ENCODE results near the gene SYS1.

The SYS1 gene

DNA sequence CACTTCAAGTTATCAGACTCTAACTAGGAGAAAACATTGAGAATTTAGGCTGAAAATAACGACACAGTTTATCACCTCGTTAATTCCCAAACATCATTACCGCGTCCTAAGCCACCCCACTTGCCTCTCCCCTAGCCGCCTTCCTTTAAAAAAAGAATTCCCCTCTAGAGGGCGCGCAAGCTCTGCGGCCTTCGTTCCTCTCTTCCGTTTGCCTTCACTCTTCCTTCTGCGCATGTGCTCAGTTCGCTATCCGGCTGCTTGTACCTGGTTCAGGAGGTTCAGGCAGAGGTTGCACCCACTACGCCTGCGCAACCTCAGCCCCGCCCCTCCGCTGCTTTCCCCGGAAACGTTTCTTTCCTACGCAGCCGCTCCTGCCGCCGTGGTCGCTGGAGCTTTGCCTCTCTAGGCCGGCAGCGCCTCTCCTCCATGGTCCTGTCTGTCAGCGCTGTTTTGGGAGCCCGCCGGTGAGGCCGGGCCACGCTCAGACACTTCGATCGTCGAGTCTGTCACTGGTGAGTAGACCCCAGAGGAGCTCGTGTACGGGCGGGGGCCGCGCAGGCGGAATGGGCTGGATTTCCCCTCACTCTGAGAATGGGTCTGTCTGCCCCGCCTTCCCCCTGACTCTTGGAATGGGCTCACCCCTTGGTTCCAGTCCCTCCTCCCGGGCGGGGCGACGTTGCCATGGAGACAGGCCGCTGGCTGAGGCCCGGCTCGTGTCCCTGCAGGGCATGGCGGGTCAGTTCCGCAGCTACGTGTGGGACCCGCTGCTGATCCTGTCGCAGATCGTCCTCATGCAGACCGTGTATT lies at the start of gene SYS1:
Gene SYS1, plus strand, starts transcription at position 353 of the 807 bp plus-strand sequence. Its CDS starts 376 bp downstream, at position 729.
- peak; percentile 97 for DNase-seq (ENCODE audit: low read depth)

DNA sequence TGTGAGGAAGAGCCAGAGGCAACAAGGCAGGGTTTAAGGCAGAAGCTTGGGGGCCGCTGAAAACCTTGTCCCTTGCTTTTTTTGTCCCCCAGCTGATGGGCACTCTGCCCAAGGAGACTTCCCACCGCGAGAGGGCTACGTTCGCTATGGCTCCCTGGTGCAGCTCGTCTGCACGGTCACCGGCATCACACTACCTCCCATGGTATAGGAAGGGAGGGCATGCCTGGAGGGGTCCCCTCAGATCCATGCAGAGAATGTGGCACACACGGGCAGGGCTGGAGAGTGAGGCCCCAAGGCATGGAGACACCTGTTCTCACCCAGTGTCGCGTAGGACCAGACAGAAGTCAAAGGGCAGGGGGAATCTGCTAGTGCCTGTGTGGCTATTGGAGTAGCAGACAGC lies 49.0 kb upstream of the SYS1 start:
- DNase-seq (ENCODE audit: low read depth), result no peak

DNA sequence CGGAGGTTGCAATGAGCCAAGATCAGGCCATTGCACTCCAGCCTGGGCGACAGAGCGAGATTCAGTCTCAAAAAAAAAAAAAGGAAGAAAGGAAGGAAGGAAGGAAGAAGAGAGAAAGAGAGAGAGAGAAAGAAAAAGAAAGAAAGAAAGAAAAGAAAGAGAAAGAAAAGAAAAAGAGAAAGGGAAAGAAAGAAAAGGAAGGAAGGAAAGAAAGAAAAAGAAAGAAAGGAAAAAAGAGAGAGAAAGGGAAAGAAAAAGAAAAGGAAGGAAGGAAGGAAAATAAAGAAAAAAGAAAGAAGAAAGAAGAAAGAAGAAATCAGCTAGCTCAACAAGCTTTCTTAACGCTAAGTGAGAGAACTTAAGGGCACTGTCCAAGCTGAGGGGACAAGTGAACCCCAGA lies 47.3 kb upstream of the SYS1 start:
- DNase-seq (ENCODE audit: low read depth), result no peak

DNA sequence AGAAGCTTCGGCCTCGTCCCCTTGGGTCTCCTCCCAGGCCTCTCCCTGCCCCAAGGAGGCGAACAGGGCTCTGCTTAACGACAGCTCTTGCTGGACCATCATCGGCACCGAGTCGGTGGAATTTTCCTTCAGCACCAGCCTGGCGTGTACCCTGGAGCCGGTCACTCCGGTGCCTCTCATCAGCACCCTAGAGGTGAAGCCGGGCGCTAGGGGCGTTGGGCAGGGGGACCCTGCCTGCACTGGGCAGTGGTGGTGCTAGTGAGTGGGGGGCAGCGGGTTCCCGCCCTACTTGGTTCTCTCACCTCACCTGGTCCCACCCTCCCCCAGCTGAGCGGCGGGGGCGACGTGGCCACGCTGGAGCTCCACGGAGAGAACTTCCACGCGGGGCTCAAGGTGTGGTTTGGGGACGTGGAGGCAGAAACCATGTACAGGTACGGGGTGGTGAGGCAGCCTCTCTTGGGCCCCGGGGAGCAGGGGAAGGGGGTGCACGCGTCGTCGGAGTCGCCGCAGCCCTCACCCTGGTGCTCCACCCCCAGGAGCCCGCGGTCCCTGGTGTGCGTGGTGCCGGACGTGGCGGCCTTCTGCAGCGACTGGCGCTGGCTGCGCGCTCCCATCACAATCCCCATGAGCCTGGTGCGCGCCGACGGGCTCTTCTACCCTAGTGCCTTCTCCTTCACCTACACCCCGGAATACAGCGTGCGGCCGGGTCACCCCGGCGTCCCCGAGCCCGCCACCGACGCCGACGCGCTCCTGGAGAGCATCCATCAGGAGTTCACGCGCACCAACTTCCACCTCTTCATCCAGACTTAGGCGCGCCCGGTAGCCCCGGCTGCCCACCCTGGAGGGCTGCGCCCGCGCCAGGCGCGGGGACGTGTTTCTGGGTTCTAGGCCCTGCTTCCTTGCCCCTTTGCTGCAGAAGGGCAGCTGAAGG lies 46.5 kb upstream of the SYS1 start:
- no peak for DNase-seq (ENCODE audit: low read depth)

DNA sequence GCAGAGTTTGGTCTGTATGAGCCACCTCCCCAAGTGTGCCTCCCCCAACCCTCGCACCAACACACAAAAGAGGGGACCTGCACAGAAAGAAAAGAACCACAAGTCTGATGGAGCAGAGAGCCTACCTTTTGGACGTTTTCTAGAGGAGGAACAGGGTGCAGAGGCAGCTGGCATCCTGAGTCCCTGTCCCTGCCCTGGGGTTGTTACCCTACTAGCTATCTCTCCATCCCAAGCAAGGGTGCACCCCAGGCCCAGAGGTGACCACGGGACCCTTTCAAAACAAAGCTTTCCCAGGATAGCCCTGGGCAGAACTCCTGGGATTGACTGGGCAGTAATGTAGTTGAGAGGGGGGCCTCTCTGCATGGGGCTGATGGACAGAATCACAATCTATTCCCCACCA lies 45.1 kb upstream of the SYS1 start:
- no peak for DNase-seq (ENCODE audit: low read depth)

DNA sequence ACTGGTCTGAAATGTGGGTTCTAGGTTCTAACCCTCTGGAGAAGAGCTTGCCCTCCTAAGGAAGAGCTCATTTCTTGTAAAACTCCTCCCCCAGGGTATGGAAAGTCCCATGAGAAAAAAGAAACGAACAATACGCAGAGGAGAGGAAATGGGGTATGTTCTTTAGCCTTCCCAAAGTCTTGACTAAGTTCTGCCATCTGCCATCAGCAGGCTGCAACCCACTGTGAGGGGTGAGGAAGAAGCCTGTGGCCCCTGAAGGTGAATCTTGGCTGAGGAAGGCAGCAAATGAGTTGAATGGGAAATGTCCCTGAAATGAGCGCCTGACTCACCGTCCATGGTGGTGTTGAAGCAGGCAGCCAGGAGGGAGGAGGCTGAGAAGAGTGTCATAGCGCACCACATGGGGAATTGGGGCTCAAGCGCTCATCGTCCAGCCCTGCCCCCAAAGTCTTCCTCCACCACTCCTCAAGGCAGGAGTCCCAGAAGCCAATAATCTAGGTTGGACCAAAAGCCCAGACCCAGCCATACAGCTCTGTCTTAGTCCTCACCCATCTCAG lies 44.5 kb upstream of the SYS1 start:
- DNase-seq (ENCODE audit: low read depth), result no peak

DNA sequence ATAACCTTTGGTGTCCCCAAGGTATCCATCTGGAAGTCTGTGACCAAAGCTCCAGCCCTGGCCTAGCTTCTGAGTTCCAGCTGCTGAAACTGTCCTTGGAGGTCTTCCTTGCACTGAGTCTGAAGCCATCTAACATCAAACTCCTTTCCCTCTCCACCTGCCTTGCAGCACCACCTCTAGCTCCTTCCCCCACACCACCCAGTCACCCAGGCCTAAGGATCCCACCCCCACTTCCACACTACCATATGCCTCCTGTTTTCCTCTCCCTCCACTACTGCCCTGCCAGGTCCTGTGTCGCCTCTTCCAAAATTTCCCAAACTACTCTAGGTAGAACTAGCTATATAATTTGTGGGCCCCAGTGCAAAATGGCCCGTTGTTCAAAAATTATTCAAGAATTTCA lies 44.0 kb upstream of the SYS1 start:
- DNase-seq (ENCODE audit: low read depth), result no peak

DNA sequence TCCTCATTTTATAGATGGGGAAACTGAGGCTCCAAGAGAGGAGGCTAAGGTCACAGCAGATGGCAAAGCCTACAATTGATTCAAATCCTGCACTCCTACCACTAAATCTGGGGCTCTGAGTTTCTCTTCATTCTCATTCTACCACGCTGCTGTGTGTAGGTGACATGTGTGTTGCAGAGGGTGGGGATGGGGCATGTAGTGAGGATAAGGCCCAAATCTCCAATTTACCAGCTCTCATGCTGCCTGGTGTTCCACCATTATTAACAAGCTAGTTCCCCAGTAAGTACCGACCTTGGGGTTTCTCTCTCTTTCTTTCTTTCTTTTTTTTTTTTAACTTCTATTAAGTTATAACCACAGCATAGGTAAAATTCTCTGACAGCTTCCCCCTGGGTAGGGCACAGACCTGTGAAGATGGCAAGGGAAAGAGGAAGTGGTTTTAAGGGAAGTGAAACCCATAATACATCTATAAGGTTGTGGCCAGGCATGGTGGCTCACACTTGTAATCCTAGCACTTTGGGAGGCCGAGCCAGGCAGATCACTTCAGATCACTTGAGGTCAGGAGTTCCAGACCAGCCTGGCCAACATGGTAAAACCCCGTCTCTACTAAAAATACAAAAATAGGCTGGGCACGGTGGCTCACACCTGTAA lies 41.9 kb upstream of the SYS1 start:
- DNase-seq (ENCODE audit: low read depth), result no peak

DNA sequence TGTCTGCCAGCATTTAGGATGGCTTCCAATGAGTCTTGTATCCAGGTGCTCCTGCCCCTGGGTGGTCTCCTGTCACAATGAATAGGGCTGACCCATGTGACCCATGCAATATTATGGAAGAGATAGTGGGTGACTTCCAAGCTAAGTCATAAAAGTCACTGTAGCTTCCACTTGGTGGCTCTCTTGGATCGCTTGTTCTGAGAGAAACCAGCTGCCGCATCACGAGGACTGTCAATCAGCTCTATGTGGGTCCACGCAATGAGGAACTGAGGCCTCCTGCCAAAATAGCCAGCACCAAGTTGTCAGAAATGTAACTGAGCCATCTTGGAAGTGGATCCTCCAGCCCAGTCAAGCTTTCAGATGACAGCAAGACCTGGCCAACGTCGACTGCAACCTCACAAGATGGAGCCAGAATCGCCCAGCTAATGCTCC lies 40.0 kb upstream of the SYS1 start:
- DNase-seq (ENCODE audit: low read depth), result no peak

DNA sequence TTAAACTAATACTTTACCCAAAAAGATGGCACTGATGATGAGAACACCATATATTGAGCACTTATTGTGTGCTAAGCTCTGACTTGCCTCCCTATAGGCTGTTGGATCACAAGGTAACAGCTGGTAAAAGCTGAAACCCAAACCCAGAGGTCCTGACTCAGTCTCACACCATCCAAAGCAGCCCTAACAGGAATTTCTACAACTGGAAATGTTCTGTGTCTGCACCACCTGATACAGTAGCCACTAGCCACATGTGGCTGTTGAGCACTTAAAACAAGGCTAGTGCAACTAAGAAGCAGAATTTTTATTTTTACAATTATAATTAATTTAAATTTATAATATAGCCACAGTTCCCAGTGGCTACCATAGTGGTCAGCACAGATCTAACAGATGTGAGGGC lies 39.2 kb upstream of the SYS1 start:
- no peak for DNase-seq (ENCODE audit: low read depth)

DNA sequence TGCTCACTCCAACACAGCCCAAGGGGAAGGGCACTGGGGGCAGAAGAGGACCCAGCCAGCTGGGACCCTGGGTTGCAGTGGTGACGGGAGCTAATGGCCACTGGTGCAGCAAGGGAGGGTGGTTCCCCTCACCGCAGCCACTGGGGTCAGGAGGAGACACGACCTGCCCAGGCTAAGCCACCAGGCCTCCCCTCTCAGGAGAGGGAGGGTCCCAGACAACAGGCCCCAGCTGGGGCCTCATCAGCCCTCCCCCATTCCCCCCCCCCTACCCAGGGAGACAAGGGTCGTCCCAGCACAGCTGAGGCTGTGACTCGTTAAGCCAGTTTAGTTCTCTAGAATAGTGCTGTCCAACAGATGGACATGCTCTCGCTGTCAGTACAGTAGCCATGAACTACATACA lies 37.6 kb upstream of the SYS1 start:
- no peak for DNase-seq (ENCODE audit: low read depth)

DNA sequence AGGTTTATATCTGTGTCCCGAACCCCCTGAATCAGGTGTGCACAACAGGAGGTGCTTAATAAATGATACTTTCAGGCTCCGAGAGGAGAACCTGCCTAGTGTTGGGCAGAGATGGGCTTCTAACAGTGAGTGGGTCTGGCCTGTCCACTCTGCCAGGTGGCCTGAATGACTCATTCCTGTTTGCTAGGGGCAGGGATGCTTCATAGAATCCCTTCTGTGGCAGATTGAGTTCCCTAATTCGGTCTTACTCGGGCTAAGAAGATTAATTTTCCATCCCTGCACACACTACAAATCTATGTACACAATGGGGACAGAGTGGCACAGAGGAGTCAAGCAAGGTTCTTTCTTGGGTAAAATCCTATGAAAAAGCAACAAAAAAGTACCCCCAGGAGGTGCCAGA lies 34.5 kb upstream of the SYS1 start:
- DNase-seq (ENCODE audit: low read depth), result no peak

DNA sequence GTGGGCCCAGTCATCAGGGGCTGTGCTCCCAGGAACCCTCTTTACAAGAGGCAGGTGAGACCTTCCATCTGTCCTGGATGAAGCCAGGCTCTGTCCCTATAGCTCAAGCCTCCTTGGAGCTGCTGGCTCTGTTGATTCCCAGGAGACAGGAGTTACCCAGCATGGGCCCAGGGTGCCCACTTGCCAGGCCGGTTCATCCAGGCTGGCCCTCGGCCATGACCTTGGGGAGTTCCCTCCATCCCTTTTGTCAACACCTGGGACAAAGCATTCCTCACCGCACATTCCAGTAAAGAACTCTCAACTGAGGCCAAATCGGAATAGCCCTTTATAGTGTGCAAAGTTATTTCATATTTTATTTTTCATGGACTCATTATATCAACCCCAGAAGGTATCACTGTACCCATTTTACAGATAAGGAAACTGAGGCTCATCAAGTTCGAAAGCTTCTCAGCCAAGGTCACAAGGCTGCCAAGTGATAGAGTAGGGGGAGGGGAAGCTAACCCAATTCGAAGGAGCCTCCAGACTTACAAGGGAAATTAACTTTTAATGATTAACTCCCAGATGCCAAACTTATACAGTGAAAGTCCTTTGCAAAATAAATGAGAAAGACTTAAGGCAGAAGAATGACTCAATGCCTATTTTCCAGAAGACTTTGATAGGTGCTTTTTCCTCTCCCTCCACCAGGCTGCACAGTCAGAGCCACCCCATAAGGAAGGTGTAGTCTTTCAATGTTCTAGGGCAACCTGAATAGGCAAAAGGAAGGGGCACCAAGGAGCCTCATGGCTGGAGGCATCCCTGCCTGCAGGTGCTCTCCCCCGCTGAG lies 33.2 kb upstream of the SYS1 start:
- DNase-seq (ENCODE audit: low read depth), result no peak

DNA sequence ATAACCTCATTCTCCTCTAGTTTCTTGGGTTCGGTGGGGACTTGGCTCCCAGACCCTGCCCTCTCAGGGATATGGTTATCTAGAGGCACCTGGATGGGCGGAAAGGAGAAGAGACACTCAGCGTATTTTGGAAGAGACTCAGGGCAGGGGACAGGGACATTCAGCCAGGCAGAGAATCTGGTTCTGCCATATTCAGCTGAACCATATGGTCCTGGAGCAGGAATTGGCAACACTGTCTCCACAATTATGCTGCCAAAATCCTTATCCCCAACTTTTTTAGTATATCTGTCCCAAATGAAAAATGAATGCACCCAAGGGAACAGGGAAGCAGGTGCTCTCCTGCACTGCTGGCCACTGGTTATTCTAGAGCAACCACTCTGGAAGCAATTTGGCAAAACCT lies 32.5 kb upstream of the SYS1 start:
- no peak for DNase-seq (ENCODE audit: low read depth)

DNA sequence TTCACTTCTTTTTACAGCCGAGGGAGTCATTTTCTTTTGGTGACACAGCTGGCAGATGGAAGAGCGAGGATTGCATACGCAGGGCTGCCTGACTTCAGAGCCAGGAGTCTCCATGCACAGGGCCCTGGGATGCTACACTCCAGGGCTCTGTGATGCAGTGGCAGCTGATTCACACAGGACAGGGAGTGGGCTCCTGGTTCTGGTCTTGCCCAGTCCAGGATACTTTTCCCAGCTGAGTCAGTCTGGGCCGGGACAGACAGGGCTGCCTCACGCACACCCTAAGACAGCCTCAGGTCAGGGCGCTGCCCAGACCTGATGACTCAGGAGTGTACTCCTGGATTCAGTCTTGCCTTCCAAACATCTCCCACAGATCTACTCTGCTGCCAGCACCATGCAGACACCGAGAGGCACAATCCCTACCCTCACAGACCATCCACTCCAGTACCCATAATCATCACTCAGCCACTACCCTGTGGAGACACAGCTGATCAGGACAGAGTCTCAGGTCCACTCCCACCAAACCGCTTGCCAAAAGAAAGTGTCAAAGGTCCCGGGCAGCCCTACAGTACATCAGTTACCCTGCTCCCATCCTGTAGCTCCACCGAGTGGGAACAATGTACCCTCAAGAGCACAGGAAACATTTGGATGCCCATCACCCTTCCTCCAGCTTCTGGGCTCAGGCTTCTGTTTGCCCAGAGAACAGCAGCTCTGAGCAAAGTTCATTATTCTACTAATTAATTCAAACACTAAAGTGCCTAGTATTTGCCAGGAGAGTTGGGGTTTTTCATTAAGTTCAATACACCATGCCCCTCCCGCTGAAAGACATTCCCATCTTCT lies 26.2 kb upstream of the SYS1 start:
- DNase-seq (ENCODE audit: low read depth), result no peak

DNA sequence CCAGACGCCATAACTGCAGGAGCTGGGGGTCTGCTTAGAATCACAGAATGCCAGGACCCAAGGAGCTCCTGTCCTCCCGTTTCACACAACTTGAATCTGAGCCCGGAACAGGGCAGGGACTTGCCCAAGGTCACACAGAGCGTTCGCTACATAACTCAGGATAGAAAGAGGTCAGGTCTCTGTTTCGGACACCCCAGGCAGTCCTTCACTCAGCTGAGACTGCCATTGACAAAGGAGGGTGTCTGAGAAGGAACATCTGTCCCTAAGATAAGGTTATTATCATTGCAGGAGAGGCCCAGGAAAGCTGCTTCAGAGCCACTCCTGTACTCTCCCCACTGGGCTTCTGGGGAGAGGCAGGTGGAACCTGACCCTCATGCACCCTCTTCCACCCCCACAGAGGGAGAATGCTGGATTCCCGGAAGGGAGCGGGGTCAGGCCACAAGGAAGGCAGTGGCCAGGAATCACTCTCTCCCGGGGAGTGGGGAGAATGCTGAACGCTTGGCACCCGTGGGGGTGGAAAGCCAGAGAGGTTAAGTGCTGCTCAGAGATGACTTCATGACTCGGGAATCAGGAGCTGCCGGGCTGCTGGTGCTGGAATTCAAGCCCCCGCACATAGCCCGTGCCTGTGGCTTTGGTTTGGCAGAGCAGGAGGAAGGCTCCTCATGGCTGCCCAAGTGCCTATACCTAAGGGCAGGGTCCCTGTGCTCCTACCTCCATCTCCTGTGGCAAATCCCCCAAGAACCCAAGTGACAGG lies 25.4 kb upstream of the SYS1 start:
- no peak for DNase-seq (ENCODE audit: low read depth)

DNA sequence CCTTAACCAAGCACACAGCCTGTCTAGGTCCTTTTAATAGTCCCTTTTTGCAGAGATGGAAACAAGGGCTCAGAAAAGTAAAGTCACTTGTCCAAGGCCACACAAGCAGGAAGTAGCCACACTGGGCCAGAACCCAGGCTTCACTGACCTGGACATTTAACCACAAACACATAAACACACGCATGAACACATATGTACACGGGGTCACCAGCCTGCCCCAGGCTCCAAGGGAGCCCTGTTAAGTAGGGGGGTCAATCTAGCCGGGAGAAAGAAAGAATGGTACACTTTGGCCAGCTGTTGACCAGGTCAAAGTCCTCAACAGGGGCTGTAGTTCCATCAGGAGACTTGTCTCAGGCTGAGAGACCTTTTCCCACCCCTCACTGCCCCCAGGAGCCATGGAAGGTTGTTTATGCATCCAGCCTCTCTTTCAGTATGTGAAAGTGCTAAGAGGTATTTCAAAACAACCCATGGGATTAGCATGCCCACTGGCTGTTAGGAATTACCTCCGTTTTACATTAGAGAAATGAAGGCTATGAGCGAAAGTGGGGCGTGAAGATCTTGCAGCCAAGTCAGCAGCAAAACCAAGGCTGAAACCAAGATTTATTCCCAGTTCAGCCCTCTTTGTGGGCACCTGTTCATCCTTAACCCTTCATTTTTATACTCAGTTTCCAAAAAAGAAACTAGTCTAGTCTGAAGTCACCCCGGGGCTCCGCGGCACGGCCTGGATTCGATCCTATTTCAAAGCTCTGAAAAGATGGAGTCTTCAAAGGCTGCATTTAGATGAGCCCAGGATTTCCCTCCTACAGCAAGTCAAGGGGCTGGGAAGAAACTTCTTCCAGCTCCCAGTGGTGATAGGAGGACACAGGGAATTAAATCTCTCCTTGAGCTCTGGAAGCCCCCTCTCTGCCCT lies 24.6 kb upstream of the SYS1 start:
- DNase-seq (ENCODE audit: low read depth), result no peak

DNA sequence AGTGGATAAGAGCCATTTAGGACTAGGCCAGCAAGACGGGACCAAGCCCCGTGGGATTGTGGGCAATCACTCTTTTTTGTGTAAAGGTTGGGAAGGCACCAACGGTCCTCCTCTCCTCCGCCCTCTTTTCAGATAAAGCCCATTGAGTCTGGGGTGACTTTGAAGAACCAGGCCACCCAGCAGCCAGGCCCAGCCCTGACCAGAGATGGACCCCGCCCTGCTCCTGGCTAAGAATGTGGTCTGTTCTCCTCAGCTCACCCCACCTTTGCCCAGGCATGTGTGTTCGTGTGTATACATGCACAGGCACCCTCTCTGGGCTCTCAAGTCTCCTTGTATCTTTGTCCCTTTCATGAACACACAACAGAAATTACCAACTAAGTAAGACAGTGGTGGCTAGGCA lies 23.9 kb upstream of the SYS1 start:
- no peak for DNase-seq (ENCODE audit: low read depth)

DNA sequence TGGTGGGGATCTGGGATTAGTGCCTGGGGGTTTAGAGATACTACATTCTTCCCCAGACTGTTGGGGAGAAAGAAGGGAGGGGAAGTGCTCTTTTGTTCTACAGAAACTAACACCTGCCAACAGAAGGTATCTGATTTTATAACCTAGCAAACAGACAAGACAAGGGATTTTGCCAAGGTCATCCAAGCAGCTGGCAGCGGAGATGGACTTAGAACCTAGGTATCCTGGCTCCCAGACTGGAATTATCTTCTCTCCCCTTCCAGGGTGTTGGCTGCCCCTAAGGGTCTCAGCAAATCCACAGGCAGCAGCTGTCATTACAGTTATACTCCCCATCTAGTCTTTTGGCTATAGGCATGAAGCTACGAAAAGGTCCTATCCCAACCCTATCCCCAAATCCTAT lies 23.2 kb upstream of the SYS1 start:
- no peak for DNase-seq (ENCODE audit: low read depth)

Measured in HS-27A (cell line).